HG02973 (cell line): ENCODE data around the gene PDE5A.
"Not testable (repeated sequence)": the region's sequence is repeated elsewhere in the genome, so short reads cannot be mapped to it uniquely, and the experiment has no call there.

Experiments
- ATAC-seq: cut with Tn5 transposase; IDR thresholded peaks from one replicate; pipeline ENCODE4 v1.9.1; 2021; ENCODE audit warnings: moderate library complexity; ENCODE audit not compliant: unreplicated experiment

The PDE5A gene

DNA sequence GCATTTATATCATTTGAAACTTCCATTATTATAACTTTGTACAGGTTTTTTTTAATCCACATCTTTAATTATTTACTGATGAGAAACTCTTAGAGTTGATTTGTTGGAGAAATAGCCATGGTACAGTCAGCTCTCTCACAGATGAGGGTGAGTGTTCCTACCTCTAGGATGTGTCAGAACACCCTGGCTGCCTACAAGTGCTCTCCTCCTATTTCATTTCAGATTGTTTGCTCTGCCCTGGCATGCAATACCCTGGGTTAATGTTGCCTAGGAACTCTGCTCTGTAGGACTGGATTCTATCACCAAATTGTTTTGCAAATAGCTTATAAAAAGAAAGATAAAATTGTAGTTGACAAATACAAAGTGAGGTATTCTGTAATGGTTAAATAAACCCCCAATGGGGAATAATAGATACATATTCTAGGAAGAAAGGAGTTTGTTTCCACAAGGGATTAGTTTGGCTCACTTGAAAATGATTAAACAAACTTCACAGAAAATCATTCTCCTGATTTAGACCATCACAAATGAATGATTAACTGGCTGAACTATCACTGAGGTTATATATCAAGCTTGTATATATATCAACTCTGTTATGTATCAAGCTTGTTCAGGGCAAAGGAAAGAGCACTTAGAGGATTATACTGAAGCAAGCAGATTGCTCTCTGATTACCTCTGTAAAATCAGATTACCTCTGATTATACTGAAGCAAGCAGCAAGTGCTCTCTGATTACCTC is 150.0 kb downstream of the PDE5A start:
- no peak for ATAC-seq

DNA sequence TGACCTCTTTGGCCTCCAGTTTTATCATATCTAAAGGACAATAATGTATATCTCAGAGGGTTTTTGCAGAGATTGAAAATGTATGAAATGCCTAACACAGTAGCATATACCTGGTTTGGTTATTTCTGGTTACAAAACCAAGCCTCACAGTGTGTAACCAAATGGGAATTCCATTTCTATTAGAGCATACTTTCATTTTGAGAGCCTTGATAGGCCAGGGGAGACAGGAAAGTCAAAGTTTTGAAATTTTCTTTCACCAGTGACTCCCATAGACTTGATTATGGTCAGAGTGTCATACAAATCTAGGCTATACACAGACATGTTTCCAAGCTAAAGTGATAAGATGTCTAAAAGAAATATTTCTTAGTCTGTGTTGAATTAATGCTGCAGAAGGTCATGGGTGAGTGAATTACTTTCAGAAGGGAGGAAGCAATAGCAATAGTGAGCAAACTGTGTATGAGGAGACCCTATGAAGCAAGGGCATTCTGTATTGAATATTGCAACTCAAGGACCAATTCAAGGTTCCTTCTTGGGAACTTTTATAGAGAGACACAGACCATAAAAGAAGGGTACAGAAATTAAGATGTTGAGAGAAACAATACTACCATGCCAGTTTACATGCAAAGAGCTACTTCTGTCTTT is 151.1 kb downstream of the PDE5A start:
- no peak for ATAC-seq

DNA sequence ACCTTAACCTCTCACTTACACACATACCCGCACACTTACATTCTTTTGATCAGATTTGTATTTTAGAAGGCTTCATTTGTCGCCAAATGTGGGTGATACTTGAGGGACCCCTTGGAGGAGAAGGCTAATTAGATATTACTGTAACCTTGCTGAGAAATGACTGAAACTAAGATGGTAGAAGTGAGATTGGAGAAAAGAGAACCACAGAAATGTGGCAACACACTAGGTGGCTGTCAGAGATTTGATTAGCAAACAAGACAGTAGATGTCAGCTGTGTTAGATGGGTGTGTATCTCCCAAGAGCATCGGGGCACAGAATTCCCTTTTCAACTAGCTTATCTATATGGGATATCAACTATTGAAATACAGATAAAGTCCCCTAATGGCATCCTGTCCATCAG is 157.3 kb downstream of the PDE5A start:
- ATAC-seq, result peak; percentile 51

DNA sequence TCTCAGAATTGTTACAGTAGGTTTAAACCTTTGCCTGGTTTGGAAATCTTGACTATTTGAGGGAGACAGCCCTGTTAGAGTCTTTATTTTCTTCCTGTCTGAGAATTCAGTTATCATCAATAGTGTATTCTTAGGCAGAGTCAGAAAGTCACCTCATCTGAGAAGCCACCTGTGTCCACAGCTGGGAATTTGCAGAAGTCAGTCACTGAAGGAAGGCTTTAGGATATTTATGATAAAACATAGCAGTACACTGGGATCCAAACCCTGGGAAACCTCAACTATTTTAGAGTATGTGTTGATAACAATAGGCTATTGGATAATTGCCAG is 157.9 kb downstream of the PDE5A start:
- peak; percentile 43 for ATAC-seq

DNA sequence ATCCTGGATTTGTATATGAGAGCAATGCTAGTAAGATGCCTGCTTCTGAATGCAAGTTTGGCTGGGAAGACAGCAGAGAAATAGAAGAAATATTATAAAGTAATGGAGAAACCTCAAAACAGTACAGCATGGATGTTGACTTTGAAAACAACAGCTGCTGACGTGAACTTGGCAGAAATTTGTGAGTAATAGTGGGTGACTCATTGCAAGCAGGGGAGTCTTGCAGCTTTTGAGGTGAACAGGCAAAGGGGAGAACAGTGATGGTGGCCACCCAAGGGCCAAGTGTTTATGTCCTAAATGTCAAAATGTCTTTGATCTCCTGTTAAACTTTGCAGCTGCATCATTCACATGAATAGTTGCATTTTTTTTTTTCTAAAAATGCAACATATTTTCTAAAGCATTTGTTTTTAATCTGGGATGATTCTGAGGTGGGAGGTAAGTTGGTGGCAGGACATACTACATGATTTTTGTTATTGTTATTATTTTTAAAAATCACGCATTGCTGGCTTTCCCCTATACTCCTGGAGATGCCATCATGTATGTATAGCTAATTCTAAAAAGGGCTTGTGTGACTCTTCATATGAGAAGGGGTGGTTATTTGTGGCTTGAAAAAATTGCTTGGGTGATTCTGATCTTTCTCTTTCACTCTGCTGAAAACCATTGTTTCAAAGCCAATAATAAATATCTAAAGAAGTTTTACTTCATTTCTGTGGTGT is 158.4 kb downstream of the PDE5A start:
- peak; percentile 71 for ATAC-seq

DNA sequence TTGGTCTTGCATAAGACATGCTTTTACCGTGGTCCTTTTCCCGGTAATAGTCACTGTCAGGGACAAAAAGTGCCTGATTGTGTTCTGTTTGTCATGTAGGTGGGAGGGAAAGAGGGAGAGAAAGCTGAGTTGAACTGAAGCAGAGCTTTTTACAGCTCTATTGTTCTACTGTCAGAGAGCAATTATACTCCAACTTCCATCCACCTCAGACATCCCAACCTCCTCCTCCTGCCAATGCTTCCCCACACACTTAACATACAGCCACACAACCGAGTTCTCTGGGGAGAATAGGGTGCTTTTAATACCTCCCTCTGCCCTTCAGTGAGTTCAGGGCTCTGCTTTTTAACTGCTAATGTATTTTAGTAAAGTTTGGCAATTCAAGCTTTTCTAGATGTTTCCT is 159.6 kb downstream of the PDE5A start:
- not testable (repeated sequence) for ATAC-seq

DNA sequence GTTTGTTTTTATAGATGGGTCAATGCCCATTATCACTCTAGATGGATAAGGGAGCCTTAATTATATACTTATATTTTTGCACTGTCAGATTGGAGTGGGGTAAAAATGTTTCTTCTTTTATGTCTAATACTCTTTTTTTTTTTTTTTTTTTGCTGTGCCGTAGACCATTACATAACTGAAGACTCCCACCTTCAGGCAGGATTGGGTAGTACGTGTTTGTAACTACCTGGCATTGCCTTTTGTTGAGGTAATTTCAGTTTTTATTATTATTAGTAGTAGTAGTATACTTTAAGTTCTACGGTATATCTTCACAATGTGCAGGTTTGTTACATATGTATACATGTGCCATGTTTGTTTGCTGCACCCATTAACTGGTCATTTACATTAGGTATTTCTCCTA is 165.9 kb downstream of the PDE5A start:
- not testable (repeated sequence) for ATAC-seq

DNA sequence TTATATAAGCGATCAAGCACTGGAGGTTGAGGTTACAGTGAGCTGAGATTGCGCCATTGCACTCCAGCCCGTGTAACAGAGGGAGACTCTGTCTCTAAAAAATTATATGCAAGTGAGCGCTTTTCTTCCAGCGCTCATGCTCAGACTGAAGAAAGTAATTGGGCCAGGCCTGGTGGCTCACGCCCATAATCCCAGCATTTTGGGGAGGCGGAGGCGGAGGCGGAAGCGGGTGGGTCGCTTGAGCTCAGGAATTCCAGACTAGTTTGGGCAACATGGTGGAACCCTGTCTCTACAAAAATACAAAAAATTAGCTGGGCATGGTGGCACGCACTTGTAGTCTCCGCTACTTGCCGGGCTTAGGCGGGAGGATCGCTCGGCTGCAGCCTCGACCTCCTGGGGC is 172.9 kb downstream of the PDE5A start:
- not testable (repeated sequence) for ATAC-seq

DNA sequence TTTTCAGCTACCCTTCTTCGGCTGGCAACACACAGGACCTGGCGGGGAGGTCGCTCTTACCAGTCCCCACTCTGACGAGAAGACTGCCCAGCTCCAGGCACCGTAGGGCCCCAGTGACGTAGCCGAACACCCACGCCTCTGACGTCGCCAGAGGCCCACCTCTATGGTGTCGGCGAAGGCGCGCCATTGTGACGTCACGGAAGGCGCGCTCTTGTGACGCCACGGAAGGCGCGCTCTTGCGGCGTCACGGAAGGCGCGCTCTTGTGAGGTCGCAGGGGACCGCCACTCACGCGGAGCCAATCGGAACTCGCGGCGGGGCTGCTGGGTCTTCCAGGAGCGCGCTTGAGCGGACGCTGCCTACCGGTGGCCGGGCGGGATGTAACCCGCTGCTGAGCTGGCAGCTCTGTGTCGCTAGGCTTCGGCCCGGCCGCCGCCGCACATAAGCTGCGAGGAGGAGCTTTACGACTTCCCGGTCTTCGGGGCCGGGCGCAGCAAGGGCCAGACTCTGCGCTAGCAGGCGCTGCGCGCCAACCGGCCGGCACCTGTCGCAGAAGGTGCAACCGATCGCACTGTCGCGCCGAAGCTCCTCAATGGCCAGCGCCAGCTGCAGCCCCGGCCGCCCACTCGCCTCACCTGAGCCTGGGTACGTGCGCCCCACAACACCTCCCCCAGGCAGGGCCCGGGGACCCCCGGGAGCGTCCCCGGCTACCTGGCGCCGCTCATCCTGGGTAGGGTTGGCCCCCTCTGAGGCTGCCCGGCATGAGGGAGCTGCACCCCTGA is 173.9 kb downstream of the PDE5A start:
- ATAC-seq, result peak; percentile 100

DNA sequence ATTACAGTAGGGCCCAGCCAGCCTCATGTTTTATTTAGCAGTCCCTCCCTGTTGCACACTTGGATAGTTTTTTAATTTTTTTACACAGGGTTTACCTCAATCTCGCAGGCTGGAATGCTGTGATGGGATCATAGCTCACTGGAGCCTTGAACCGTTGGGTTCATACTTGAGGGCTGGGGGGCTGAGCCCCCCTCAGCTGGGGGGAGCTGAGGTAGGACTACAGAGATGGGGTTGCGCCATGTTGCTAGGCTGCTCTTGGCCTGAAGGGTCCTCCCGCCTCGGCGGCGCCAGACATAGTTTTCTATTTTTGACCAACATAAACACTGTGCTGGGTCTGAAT is 174.5 kb downstream of the PDE5A start:
- ATAC-seq, result peak; percentile 22

DNA sequence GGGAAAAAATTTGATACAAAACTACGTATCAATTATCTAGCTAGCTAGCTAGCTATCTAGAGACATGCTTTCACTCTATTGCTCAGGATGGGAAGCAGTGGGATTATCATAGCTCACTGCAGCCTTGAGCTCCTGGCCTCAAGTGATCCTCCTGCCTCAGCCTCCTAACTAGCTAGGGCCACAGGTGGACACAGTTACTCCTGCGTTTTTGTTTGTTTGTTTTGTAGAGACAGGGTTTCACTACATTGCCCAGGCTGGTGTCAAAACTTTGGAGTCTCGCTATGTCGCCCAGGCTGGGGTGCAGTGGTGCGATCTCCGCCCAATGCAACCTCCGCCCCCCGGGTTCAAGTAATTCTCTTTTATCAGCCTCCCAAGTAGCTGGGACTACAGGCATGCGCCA is 175.3 kb downstream of the PDE5A start:
- not testable (repeated sequence) for ATAC-seq

DNA sequence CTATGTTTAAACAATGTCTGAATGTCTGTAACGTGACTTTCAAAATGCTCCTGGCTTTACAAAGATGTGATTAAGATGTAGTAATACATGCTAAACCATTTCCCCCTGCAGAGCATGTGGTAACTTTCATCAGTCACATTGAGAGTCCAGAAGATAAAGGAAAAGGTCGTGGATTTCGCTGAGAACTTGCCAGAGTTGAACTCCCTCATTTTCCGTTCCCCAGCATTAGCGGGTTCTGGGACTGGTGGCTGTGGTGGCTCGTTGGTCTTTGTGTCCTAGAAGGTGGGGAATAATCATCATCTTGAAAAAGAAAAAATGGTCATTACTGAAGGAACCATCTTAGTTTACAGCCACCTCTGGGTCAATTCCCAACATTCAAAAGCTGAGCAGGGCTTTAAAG is 178.8 kb downstream of the PDE5A start:
- ATAC-seq, result not testable (repeated sequence)
